Panc1 (cell line): Measurements from ENCODE around the gene FBXO10. TPM values are rescaled to one million over a fixed set of nuclear protein-coding genes. Genes with fewer than 3 reads are reported as not detected.

Experiments
- ATAC-seq: fragments of 200-7000 bp; cut with Tn5 transposase; 2 replicates; pipeline ENCODE4 v1.9.1; 2020; ENCODE audit warnings: mild to moderate bottlenecking, moderate library complexity
- BruUV-seq: library from RNA; stranded (reverse); fragments of 400-500 nt; replicated peaks from 2 replicates; lab custom pipeline; 2021; lab: Mats Ljungman, UMichigan
- CTCF ChIA-PET: fragments of 300-600 bp; sonication (Branson Sonifier 250); formaldehyde crosslinking; loops from one replicate; lab custom pipeline; 2022; ENCODE audit warnings: antibody characterized with exemption; lab: Charles Lee
- POLR2A ChIA-PET: fragments of 300-600 bp; sonication (Branson Sonifier 250); formaldehyde crosslinking; loops from one replicate; lab custom pipeline; 2022; ENCODE audit warnings: antibody characterized with exemption; lab: Charles Lee
- DNase-seq: peaks from one replicate; pipeline ENCODE4 v3.0.0-alpha.2; 2010; ENCODE audit warnings: low read depth, low spot score
- H3K27ac ChIP-seq: 2 replicates; pipeline ENCODE4 v1.5.1; 2011; ENCODE audit warnings: mild to moderate bottlenecking, low read length, inconsistent platforms
- H3K27me3 ChIP-seq: fragments of 200-500 bp; sonication (Bioruptor generic); 2 replicates; pipeline ENCODE4 v1.6.0; 2014; ENCODE audit warnings: low read length, inconsistent platforms; ENCODE audit not compliant: control insufficient read depth, insufficient read depth
- H3K36me3 ChIP-seq: fragments of 200-500 bp; sonication (Bioruptor generic); 2 replicates; pipeline ENCODE4 v1.5.1; 2014; ENCODE audit warnings: inconsistent platforms, mild to moderate bottlenecking, low read length, moderate library complexity; ENCODE audit not compliant: control insufficient read depth, insufficient read depth
- H3K4me1 ChIP-seq: 2 replicates; pipeline ENCODE4 v1.5.1; 2011; ENCODE audit warnings: inconsistent platforms, mild to moderate bottlenecking, low read length, moderate library complexity; ENCODE audit not compliant: control insufficient read depth, insufficient read depth
- H3K4me3 ChIP-seq, 2 experiments: 2 replicates each; pipeline ENCODE4 v1.5.1; 2011 to 2012; ENCODE audit warnings: low read depth in 2 of 2, low read length in 2 of 2, mild to moderate bottlenecking in 2 of 2, inconsistent platforms in 1 of 2, moderate library complexity in 1 of 2
- H3K9me3 ChIP-seq: fragments of 200-500 bp; sonication (Bioruptor generic); 2 replicates; pipeline ENCODE4 v1.5.1; 2014; ENCODE audit warnings: low read depth, mild to moderate bottlenecking, inconsistent platforms, low read length, moderate library complexity; ENCODE audit not compliant: control insufficient read depth, insufficient read depth
- CTCF ChIP-seq: fragments of 450-650 bp; IDR thresholded peaks from 2 replicates; pipeline ENCODE4 v1.5.1; 2017; ENCODE audit warnings: mild to moderate bottlenecking
- POLR2AphosphoS5 ChIP-seq: IDR thresholded peaks from 2 replicates; pipeline ENCODE4 v1.6.1; 2012; ENCODE audit warnings: mild to moderate bottlenecking, low read depth, low read length, moderate library complexity
- REST ChIP-seq, 2 experiments: IDR thresholded peaks; 2 replicates each; pipeline ENCODE4 v1.6.1; 2011 to 2012; ENCODE audit warnings: low read depth in 2 of 2, control low read depth in 1 of 2, low read length in 1 of 2, mild to moderate bottlenecking in 1 of 2, moderate library complexity in 1 of 2; ENCODE audit not compliant: insufficient read depth in 1 of 2
- SIN3A ChIP-seq: IDR thresholded peaks from 2 replicates; pipeline ENCODE4 v1.6.1; 2012; ENCODE audit warnings: low read depth, mild to moderate bottlenecking, low read length, moderate library complexity, borderline replicate concordance; ENCODE audit not compliant: insufficient read depth
- TCF7L2 ChIP-seq: IDR thresholded peaks from 2 replicates; pipeline ENCODE4 v1.6.1; 2011; ENCODE audit warnings: mild to moderate bottlenecking, low read depth, low read length, inconsistent platforms
- in situ Hi-C: cut with HindIII; loops from 2 replicates; pipeline ENCODE4 v1.10.0; 2016; ENCODE audit warnings: low sequenced_read_pairs, low pct_unique_long_range_greater_than_20kb
- intact Hi-C: fragments of 100-400 bp; cut with micrococcal nuclease; formaldehyde crosslinking; loops from one replicate; pipeline ENCODE4 v1.10.0; 2022; ENCODE audit not compliant: unreplicated experiment
- total RNA-seq: library from RNA; stranded (reverse); gene quantifications from one replicate; pipeline ENCODE4 v1.2.1, GENCODE V29; 2021; ENCODE audit not compliant: unreplicated experiment

FBXO10 gene
- total RNA-seq, 1 experiment from 2014 or later, result 39.8 TPM

- no peak for TF ChIP-seq CTCF
- no peak for TF ChIP-seq REST (IDR thresholded peaks at IDR 0.05; ENCODE audit: insufficient read depth in 1 of 2, low read depth in 2 of 2, low read length in 1 of 2)
- no peak for TF ChIP-seq TCF7L2
- no peak for TF ChIP-seq SIN3A
- no peak for TF ChIP-seq POLR2AphosphoS5
- POLR2A ChIA-PET, result interaction anchor here (0.7 kb wide), 2 partner anchors 24 to 70 kb away, joined by 3 to 10 read pairs; no protein-coding TSS in a partner anchor
- intact Hi-C loops (no loop called here), in situ Hi-C loops (no loop called here)
- DNase-seq, result no peak
- no peaks in the 10 kb centered on the region for H3K9me3 ChIP-seq
- H3K27ac ChIP-seq, result no peak overlapping the region
- CTCF ChIA-PET, result no interaction called here
- H3K27me3 ChIP-seq, result no peaks in the 10 kb centered on the region
- no peak for ATAC-seq
- H3K36me3 ChIP-seq, result no peaks in the 10 kb centered on the region
- no peak overlapping the region for H3K4me3 ChIP-seq
- peaks cover 9% of the 10 kb centered on the region for H3K4me1 ChIP-seq
- BruUV-seq, result TSS peak; percentile 29
Measured at GRCh38 chr9:37555786-37556185, 20.4 kb downstream of the FBXO10 start.

- no peak overlapping the region for H3K4me3 ChIP-seq
- ATAC-seq (no peak), DNase-seq (no peak)
- H3K4me1 ChIP-seq, result peaks cover 11% of the 10 kb centered on the region
- in situ Hi-C loops, result no loop called here
- H3K27ac ChIP-seq, result no peak overlapping the region
- intact Hi-C loops, result no loop called here
- TSS peak; percentile 17 for BruUV-seq
- POLR2A ChIA-PET, result no interaction called here
- no peaks in the 10 kb centered on the region for H3K36me3 ChIP-seq
- no peak for TF ChIP-seq TCF7L2
- no peaks in the 10 kb centered on the region for H3K27me3 ChIP-seq
- CTCF ChIA-PET, result no interaction called here
- H3K9me3 ChIP-seq, result no peaks in the 10 kb centered on the region
Measured at GRCh38 chr9:37554318-37554717, 21.9 kb downstream of the FBXO10 start.

GRCh38 chr9:37551888-37552287 lies 24.3 kb downstream of the FBXO10 start:
- no peak overlapping the region for H3K27ac ChIP-seq
- DNase-seq, result no peak
- H3K9me3 ChIP-seq, result no peaks in the 10 kb centered on the region
- no peaks in the 10 kb centered on the region for H3K36me3 ChIP-seq
- peaks cover 11% of the 10 kb centered on the region for H3K4me1 ChIP-seq
- ATAC-seq, result no peak
- POLR2A ChIA-PET, result no interaction called here
- BruUV-seq, result no TSS peak
- no peaks in the 10 kb centered on the region for H3K27me3 ChIP-seq
- no peak for TF ChIP-seq TCF7L2
- no peak for TF ChIP-seq REST (IDR thresholded peaks at IDR 0.05; ENCODE audit: insufficient read depth in 1 of 2, low read depth in 2 of 2, low read length in 1 of 2)
- TF ChIP-seq SIN3A, result no peak
- no peak for TF ChIP-seq CTCF
- TF ChIP-seq POLR2AphosphoS5, result no peak
- in situ Hi-C loops (no loop called here), intact Hi-C loops (no loop called here)
- CTCF ChIA-PET, result interaction anchor here (0.6 kb wide), 1 partner anchor 177 kb away, joined by 7 read pairs; no protein-coding TSS in a partner anchor
- no peak overlapping the region for H3K4me3 ChIP-seq
